ENCODE measurements around the gene CD52.

CD52 gene

GRCh38 chr1:26357121-26357602, 39.4 kb downstream of the CD52 start:
- DNase-seq (ENCODE audit: low read depth): no peak

GRCh38 chr1:26358411-26359384, 40.9 kb downstream of the CD52 start:
- DNase-seq (ENCODE audit: low read depth): no peak

DNA sequence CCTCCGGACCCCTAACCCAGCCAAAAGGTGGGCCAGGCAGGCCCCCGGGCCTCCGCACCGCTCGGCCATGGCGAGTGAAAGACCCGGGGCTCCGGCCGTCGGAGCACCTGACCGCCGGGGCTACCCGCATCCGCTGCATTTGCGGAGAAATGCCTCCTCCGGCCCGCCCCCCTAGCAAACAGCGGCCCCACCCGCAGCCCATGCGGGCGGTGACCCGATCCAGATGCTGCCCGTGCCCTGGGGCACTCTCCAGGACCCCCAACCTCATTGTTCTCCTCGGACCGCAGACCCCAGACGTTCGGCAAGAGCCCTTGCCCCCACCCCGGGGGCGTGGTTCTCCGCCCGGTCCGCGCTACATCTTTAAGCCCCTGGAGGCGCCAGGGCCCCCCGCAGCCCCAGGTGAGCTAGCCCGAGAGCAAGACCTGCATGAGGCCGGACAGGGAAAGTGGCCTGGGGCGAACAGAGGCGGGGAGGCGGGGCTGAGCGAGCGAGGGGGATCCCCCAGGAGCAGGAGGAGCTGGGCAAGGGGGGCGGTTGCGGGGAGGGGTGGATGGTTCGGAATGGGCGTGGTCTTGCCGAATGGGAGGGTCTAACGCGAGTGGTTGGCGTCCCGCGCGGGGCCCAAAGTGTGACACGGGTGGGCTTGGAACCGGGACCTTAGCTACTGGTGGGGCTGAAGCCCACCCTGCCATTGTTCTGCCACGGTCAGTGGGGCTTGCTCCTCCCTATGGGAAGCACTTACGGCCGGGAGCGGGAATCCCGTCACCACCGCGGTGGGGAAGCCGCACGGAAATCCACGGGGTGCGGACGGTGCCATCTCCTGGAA, 42.4 kb downstream of the CD52 start:
- DNase-seq (ENCODE audit: low read depth): no peak

DNA sequence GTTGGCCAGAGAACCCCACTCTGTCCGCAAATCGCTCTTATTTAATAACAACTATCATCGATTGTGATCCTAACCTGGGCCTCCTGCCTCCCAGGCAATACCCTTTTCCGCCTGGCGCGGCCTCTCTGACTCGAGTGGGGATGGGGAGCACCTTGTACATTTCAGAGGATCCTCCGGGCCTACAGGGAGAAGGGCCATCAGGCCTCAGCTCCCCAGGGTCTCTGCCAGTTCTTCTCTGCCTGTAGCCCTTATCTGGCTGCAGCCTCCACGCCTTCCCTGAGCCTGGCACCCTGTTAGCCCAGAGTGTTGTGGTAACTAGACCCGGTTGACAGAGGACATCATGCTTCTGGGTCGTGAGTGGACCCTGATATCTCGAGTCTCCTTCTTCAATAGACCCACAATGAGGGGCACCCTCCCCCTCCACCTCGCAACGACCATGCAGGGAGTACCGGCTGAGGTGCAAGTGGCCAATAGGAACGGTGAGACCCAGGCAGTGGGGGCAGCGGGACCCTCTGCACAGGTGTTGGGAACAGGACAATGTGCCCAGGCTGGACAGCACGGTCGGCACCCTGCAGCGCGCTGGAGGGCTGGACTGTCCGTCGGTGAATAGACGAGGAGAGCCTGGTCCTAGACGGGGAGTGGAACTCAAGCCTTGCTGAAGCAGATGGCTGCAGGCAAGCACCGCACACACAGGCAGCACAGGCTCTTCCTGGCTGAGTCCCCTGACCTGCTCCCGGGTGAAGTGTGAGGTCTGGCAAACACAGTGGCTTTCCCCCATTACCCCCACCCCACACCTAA, 43.2 kb downstream of the CD52 start:
- no peak for DNase-seq (ENCODE audit: low read depth)

DNA sequence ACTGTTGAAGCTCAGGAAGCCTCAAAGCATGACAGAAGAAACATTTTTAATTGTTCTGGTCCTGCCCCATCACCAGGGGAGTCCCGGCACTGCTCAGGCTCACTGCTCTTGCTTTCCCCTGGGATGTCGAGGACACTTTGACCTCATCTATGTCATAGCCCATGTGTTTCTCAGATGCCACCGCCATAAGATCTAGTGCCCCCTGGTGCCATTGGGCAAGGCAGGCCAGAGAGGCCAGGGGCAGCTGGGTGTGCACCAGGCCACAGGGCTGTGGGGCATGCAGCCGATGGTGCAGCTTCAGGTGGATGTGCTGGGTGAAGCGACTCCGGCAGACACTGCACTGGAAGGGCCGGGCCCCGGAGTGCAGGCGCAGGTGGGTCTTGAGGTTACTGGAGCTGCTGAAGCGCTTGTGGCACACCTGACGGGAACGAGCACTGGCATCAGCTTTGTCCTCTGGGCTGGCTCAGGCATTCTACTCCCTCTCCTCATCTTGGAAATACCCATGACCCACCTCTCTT, 43.9 kb downstream of the CD52 start:
- no peak for DNase-seq (ENCODE audit: low read depth)

GRCh38 chr1:26362331-26362730, 44.6 kb downstream of the CD52 start:
- no peak for DNase-seq (ENCODE audit: low read depth)

DNA sequence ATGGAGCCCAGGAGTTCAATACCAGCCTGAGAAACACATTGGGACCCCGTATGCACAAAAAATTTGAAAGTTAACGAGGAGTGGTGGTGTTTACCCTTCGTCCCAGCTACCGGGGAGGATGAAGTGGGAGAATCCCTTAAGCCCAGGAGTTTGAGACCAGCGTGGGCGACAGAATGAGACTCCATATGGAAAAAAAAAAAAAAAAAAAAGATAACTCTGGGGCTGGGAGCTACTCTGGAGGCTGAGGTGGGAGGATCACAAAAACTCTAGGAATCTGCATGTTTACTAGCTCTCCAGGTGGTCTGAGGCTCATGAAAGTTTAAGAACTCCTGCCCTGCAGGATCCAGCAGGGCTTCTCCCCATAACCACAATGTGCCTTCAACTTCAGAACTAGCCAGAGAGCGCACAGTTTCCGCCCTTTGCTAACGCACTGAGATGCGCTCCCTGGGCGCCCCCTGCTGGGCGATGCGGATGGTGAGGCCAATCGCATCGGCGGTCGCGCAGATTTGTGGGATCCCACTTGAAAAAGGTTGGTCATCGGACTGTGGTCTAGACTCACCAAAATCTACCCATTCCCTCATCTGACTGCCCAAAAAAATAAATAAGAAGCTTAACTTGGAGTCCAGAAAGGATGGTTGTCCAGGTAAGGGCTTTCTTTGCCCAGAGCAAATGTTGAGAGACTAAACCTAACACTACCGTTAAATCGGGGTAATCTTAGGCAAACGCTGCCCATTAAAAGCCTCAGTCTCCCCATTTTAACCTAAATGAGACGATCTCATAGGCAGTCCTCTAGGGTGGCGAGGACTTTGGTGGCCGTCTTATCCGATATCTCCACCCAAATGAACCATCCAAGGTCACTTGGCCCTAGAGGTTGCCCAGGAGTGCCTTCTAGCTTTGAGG, 46.0 kb downstream of the CD52 start:
- no peak for DNase-seq (ENCODE audit: low read depth)

DNA sequence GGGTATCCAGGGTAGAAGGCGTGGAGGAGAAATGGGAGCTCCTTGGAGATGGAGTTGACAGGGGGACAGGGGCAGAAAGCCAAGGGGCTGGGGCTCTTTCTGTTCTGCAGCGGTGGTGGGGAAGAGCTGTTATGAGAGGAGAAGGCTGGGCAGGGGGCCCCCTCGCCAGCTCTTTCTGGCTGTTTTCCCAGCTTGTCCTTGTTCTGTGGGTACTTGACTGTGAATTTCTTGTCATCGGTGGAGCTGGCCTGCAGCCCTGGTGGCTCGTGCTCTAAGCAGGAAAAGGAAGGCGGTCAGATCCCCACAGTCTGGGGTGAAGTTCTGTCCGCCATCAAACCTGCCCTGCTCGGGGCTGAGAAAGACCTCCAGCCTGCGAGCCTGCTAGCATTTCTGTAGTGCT, 47.2 kb downstream of the CD52 start:
- no peak for DNase-seq (ENCODE audit: low read depth)

DNA sequence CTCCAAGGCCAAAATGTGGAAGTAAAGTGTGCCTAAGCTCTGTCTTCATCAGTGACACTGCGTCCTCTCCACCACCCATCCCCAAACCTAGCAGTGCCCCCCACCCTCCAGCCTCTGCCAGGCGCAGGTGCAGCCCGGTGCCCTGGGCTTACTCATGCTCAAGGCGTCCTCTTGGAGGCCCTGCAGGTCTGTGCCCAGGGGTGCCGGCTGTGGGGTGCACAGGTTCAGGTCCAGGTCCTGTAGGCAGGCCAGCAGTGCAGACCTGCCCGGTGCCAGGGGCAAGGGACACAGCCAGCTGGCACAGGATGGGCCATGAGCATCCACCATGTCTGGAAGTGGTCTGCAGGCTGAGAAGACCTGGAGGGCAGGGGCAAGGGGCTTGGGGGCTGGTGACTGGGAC, 49.7 kb downstream of the CD52 start:
- no peak for DNase-seq (ENCODE audit: low read depth)

DNA sequence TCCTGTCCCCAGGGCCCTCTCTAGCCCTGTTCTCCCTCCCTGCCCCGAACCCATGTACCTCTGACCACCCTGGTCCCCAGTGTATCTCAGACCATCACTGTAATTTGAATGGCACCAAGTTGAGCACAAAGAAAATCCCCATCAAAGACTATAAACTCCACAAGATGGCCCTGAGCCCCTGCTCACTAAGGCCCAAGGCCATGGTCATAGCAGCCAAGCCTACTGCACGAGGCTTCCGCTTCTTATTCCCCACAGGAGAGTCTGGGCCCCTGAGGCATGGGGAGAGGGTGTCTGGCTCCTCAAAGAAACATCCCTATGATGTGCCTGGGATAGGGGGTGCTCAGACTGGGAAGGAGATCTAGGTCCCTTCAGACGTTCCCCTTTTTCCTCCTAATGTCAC, 50.2 kb downstream of the CD52 start:
- DNase-seq (ENCODE audit: low read depth): no peak

- no peak for DNase-seq (ENCODE audit: low read depth)
Observed at GRCh38 chr1:26368486-26368885, 50.7 kb downstream of the CD52 start.

Data from GM04503 (cell line).